GM21528 (cell line): ENCODE data around the gene HSD17B8.

Experiments
- ATAC-seq: cut with Tn5 transposase; IDR thresholded peaks from one replicate; pipeline ENCODE4 v1.9.1; 2021; ENCODE audit warnings: mild to moderate bottlenecking, moderate library complexity; ENCODE audit not compliant: unreplicated experiment, low FRiP score

Gene HSD17B8

DNA sequence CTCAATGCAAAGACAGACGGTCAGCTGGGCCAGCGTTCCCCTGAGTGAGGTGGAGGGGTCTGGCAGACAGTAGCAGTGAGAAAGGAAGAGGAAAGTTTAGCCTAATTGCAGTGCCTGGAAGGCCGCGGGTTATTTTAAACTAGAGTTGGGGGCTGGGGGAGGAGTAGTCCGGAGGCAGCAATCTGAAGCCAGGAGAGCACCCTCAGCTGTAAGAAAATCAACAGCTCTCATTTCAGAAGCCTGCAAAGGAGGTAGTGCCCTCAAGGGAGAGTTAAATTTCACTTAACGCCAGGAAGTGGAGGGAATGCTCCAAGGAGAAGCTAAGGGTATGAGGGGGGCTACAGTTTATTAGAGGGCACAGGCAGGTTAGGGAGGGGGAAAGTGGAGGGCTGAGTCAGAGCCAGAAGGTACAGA, 30.8 kb downstream of the HSD17B8 start:
- no peak for ATAC-seq

DNA sequence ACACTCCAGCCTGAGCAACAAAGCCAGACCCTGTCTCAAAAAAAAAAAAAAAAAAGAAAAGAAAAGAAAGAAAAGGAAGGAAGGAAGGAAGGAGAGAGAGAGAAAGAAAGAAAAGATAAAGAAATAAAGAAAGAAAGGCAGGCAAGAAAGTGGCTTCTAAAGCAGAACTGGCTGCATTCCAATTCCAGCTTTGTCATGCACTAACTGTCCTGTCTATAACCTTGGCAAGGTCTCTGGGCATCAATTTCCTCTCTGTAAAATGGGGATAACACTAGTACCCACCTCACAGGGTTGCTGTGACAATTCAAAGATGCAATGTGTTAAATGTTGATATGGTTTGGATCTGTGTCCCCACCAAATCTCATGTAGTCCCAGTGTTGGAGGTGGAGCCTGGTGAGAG, 31.9 kb downstream of the HSD17B8 start:
- no peak for ATAC-seq

DNA sequence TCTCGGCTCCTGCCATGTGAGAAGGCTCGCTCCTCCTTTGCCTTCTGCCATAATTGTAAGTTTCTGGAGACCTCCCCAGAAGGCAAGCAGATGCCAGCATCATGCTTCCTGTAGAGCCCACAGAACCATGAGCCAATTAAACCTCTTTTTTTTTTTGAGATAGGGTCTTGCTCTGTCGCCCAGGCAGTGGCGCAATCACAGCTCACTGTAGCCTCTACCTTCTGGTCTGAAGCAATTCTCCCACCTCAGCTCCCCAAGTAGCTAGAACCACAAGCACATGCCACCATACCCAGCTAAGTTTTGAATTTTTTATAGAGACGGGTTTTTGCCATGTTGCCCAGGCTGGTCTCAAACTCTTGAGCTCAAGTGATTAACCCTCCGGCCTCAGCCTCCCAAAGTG, 32.4 kb downstream of the HSD17B8 start:
- no peak for ATAC-seq

DNA sequence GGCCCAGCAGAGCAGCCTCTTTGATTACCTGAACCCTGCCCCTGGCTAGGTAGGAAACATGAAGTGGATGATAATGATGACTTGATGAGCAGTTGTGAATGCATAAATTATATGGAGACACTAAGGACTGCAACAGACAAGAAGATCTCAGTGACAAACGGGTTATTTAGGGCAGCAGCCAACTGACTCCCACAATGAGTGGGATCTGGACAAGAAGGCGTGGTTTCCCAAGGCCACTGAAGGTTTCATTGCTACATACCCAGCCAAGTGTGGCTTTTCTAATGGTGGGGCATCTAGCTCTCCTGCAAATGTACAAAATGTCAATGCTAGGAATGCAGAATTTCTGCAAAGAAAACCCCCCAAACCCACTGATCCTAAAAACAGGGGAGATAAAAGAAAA, 33.3 kb downstream of the HSD17B8 start:
- ATAC-seq: no peak

DNA sequence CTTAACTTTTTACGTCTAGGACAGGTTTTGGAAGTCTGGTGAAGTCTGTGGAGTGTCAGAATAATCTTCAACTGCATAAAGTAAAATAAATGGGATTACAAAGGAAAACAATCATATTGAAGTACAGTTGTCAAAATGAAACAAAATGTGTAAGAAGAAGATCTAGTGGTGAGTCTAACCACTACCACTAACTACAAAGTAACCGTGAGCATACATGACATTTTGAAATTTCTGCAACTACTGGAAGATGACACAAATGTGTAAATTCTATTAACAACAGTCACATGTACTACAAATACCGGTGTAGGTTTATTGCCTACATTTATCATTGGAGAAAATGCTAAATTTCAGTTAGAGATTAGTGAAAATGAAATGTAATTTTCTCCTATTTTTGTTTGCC, 37.5 kb downstream of the HSD17B8 start:
- ATAC-seq: no peak

DNA sequence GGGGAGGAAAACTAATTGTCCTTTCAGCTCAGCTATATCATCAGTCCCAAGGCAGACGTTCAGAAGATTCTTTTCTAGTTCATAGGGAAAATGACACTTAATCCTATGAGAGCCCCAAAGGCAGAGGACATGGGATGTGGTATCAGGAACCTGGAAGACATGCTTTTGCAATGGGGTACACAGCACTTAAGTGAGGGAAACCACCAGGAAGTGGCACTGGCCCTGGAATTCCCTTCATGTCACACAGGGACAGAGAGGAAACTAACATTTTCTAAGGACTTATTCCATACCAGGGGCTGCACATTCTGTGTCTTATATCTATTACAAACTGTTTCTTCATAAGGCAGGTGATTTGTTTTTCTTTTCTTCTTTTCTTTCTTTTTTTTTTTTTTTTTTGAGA, 39.0 kb downstream of the HSD17B8 start:
- no peak for ATAC-seq

DNA sequence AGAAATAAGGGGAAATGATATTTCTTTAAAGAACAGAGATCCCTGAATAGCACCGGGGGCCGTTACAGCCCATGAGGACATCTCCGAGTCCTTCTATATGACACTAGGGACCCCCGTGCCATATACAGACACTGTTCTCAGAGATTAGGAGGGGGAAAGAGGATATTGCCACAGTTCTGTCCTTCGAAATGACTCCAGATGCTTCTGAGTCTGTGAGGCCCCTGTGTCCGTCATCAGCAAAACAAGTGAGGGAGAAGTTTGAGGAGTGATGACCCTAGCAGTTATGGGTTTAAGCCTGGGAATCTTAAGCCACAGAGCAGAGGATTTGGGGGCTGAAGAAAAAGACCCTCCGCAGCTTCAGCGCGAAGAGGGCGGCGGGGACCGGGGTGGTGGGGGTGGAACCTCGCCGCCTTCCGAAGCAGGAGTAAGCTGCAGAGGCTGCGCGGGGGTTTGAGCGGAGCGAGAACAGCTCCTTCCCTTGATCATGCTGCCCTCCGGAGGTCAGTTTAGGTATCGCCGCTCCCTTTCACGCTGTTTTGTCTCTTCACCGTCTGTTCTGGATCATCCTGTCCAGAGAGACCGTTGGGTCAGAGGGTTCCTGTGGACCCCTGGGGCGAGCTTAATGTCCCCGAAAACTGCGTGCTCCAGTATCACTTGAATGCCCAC, 43.7 kb downstream of the HSD17B8 start:
- peak; percentile 37 for ATAC-seq

DNA sequence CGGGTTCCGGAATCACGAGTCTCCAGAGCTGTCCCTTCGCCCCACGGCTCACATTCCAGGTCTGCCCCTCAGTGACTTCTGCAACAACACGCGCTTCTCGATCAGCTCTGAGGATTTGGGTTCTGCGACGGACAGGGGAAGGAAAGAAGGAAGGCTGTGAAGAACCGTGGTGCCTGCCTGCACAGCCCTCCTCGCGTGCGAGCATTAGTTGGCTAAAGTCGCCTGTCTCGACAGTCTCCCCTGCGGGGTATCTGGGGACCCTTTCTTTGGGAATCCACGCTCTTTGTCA, 44.1 kb downstream of the HSD17B8 start:
- peak; percentile 5 for ATAC-seq

DNA sequence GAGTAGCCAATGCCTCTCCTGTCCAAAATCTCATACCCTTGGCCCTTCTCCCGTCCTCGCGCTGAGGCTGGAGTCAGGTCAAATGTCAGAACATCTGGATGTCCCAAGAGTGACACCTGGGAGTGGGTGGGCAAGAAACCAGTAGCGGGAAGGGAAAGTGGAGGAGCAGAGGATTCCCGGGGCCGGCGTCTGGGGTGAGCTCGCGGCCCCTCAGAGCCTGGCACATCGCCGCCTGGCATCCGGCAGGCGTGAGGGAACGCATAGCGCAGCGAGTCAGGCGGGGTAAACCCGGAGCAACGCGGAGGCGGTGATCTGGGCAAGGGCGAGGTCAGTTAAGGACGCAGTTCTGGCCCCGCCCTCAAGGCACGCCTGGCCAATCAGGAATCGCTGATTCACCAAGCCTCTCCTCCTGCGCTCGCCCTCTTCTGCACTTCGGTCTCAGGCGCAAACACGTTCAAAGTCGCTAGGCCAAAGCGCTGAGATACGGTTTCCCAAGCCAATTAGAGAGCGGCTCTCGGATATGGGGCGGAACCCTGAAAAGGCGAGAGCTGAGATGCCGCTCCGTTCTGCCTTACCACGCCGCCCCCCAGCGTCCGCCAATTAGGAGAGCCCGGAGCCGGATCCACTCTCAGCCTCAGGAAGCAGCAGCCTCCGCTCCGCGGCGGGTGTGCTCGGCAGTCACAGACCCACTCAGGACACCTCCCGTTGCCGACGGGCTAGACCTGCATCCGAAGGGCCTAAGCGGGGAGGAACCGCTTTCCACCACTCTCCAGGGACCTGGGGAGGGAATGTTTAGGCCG, 44.7 kb downstream of the HSD17B8 start:
- ATAC-seq: peak; percentile 92

DNA sequence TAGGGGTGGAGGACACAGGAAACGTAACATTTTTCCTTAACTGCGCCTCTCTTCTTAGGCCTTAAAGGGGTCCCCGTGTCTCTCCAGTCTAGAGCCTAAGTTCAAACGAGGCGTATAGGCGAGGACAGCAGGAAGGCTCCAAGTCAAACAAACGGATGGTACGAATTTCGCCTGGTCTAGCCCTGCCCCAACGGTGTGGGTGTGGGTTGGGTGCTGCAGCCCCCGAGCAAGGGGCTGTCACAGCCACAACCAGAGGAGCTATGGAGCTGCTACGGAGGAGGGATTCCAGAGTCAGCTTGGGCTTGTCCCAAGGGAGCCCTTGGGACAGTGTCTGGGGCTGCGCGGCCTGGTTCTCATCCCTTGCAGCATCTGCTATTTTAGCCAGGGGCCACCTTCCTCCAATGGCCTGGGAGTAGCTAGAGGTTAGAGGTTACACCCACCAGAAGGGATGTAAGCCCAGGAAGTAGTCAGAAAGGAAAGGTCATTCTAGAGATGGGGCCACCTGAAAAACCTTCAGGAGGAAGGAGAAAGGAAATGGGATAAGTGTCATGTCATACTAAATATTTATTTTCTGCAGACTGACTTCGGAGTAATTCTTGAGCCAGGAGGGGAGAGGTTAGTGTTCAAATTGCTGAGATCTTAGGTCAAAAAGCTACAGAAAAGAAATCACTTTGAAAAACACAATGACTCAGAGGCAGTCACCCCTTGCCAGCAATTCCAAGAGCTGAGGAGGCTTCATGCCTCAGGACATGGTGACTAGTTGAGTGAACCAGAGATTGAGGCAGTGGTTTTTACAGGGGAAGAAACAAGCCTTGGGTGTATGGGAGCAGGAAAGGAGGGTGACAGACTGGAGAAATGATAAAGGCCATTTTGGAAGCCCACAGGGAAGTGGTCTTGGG, 45.5 kb downstream of the HSD17B8 start:
- peak; percentile 4 for ATAC-seq

DNA sequence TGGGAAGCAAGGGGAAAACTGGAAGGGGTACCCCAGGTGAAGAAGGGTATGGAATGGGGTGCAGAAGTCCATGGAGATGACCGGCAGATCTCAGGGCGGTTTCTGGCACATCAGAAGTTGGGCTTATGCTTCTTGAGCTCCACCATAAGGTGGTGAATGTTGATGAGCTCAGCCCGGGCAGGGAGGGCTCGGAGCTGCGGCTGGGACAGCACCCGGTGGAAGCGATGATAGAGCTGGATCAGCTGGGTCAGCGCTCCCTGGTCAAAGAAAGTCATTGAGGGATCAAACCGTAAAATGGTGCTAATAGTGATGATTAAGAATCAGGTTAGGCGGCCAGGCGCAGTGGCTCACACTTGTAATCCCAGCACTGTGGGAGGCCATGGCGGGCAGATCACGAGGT, 46.3 kb downstream of the HSD17B8 start:
- no peak for ATAC-seq

DNA sequence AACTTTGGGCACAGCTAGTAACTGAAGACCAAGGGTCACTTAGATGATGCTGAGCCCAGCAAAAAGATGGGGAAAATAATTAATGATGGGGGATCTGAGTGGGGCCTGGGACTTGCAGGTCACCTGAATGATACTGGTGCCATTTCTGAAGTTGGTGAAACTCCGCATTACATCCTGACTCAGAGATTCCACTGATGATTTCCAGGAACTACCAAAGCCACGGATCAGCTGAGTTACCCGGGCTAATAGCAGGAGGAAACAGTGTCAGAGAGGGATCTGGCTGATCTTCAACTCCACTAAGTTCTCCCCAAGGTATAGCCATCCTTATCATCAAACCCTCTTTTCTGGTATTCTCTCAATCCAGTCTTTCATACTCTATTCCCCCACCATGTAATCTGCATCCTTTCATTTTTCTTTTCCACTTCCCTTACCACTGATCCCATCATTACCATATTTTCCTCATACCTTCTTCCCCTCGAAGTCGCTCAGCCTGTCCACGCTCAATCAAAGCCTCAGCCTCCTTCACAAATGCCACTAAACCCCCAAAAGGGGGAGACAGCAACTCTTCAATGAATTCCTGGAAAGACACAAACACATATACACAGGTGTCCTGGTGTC, 47.0 kb downstream of the HSD17B8 start:
- no peak for ATAC-seq

DNA sequence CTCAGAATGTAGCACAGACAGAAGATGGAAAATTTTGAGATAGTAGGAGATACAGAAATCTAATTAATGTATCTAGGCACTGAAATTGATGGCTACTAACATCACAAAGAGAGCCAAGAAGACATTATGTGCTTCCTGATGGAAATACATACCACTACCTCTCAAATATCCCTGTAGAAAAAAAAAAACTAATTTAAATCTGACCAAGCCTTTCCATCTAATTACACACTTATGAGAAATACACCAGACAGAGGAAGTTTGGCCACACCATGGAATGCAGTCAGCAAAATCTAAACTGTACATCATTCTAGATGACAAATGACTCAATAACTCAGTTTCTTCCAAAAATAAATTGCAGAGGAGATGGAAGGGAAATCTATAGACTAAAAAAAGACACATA, 48.3 kb downstream of the HSD17B8 start:
- no peak for ATAC-seq

DNA sequence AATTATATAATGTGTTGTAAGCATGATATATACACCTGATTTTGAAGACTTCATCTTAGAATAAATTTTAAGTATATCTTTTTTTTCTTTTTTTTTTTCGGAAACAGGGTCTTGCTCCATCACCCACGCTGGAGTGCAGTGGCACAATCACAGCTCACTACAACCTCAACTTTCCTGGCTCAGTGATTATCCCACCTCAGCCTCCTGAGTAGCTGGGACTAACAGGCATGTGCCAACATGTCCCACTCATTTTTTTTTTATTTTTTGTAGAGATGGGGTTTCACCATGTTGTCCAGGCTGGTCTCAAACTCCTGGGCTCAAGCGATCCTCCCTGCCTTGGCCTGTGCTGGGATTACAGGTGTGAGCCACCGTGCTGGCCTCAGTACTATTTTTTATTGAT, 50.1 kb downstream of the HSD17B8 start:
- no peak for ATAC-seq
